Measurements from ENCODE around the gene ABL1.
"Not testable (repeated sequence)": the region's sequence is repeated elsewhere in the genome, so short reads cannot be mapped to it uniquely, and the experiment has no call there.

Gene ABL1

DNA sequence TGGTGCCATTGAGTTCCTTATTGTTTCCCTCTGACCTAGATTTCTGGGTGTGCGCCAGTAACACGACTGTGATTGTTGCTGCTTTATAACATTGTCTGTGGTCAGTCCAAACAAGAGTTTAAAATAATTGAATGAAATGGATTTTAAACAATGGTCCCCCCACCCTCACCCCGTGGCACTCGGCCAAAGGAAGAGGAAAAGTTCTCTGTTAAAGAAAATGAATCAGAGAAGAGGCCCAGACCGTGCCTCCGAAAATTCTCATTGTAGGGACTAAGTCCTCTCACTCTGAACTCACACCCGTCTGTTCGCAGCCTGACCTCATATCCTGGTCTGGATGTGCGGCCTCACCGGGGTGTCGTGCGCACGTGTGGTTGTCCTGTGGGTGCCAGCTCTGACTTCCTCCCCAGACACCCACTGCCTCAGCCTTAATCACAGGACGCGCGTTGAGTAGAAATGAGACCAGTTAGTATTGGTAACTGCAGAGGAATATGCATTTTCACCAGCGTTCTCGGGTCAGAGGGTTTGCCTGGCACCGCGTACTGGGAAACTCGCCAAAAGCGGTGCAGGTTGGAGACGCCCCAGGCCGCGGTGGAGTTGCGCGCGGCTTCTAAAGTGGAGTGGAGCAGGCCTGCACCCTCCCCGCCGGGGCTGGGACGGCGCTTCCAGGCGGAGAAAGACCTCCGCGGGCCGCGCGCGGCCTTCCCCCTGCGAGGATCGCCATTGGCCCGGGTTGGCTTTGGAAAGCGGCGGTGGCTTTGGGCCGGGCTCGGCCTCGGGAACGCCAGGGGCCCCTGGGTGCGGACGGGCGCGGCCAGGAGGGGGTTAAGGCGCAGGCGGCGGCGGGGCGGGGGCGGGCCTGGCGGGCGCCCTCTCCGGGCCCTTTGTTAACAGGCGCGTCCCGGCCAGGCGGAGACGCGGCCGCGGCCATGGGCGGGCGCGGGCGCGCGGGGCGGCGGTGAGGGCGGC lies at the start of gene ABL1:
Gene ABL1, plus strand, starts transcription at position 884 of the 966 bp plus-strand sequence. CDS start 193 bp downstream, outside the sequence.
- no peak for DNase-seq

GRCh38 chr9:130785940-130786508 lies 49.0 kb upstream of the ABL1 start:
- no peak for DNase-seq

GRCh38 chr9:130786526-130786925 lies 48.5 kb upstream of the ABL1 start:
- no peak for DNase-seq

- no peak for DNase-seq
Measured at GRCh38 chr9:130789747-130790672, 45.0 kb upstream of the ABL1 start.

GRCh38 chr9:130791303-130791894 lies 43.7 kb upstream of the ABL1 start:
- DNase-seq: no peak

DNA sequence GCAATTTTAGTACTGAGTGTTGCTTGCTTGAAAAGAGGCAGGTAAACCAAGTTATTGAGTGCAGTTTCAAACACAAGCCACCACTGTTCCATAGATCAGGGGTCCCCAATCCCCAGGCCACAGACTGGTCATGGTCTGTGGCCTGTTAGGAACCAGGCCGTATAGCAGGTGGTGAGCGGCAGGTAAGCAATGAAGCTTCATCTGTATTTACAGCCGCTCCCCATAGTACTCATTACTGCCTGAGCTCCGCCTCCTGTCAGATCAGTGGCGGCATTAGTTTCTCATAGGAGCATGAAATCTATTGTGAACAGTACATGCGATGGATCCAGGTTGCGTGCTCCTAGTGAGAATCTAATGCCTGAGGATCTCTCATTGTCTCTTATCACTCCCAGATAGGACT lies 41.5 kb upstream of the ABL1 start:
- DNase-seq: no peak

GRCh38 chr9:130794021-130794420 lies 41.0 kb upstream of the ABL1 start:
- DNase-seq: not testable (repeated sequence)

GRCh38 chr9:130794423-130794822 lies 40.6 kb upstream of the ABL1 start:
- DNase-seq: not testable (repeated sequence)

GRCh38 chr9:130794923-130795495 lies 40.0 kb upstream of the ABL1 start:
- DNase-seq: no peak

DNA sequence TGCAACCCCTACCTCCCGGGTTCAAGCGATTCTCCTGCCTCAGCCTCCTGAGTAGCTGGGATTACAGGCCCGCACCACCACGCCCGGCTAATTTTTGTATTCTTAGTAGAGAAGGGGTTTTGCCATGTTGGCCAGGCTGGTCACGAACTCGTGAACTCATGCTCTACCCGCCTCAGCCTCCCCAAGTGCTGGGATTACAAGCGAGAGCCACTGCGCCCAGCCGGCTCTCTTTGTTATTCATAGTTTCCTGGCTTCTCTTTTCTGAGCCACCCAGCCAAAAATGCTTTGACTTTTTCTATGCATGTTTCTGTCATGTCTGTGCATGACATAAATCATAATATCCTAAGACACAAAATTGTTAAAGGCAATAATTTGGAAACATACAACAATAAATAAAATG lies 31.9 kb upstream of the ABL1 start:
- DNase-seq: not testable (repeated sequence)

GRCh38 chr9:130805510-130806326 lies 29.3 kb upstream of the ABL1 start:
- DNase-seq: no peak

- no peak for DNase-seq
Measured at GRCh38 chr9:130806327-130806716, 28.7 kb upstream of the ABL1 start.

DNA sequence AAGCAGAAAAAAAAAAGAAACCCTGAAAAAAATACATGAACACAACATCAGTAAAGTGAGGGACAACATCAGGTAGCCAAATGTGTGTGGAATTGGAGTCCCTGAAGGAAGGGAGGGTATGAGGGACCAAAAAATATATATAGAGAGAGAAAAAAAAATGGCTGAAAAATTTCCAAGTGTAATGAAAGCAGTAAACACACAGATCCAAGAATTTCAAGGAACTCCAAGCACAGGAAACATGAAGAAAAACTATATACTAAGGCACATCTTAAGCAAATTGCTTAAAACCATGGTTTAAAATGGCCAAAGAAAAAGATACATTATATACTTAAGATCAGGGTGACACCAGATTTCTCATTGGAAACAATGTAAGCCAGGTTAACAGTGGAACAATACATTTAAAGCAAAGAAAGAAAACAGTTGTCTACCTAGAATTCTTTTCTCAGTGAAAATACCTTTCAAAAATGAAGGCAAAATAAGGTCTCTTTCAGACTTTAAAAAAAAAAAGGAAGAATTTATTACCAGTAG lies 24.4 kb upstream of the ABL1 start:
- no peak for DNase-seq

DNA sequence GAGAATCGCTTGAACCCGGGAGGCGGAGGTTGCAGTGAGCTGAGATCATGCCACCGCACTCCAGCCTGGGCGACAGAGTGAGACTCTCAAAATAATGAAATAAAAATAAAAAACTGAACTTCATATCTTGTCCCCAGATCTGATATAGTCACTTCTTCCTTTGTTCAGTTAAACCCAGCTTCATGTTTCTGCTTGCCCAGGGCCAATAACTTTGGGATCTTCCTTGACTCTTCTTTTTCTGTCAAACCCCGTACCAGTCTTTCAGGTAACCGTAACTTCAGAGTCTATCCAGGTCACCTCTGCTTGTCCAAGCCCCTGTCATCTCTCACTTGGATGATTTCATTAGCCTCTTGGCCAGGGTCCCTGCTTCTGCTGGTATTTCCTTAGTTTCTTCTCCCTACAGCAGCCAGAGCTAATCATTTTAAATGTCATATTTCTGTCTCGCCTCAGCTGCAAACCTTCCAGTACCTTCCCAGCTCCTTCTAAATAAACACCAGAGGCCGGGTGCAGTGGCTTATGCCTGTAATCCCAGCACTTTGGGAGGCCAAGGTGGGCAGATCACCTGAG lies 19.7 kb upstream of the ABL1 start:
- no peak for DNase-seq

GRCh38 chr9:130817914-130818313 lies 17.1 kb upstream of the ABL1 start:
- no peak for DNase-seq

- no peak for DNase-seq
Measured at GRCh38 chr9:130820135-130820738, 14.8 kb upstream of the ABL1 start.

- no peak for DNase-seq
Measured at GRCh38 chr9:130823435-130823834, 11.6 kb upstream of the ABL1 start.

- no peak for DNase-seq
Measured at GRCh38 chr9:130824079-130824478, 11.0 kb upstream of the ABL1 start.

GRCh38 chr9:130824643-130825350 lies 10.3 kb upstream of the ABL1 start:
- no peak for DNase-seq

GRCh38 chr9:130825351-130825651 lies 9.8 kb upstream of the ABL1 start:
- no peak for DNase-seq
